Epithelial cell of alveolus of lung (primary cell): Measurements from ENCODE around the gene ZNF586. TPM values are rescaled to one million over a fixed set of nuclear protein-coding genes. Genes with fewer than 3 reads are reported as not detected.

Experiments
- total RNA-seq: library from RNA; depleted of rRNA; stranded (reverse); fragments of >200 nt; gene quantifications from 2 replicates; pipeline ENCODE4 v1.2.1, GENCODE V29; 2015

Gene ZNF586
- 5.7 and 13.6 TPM in 2 replicates for total RNA-seq

GRCh38 chr19:57769345-57770131 lies at the start of gene ZNF586:
ZNF586 (plus strand) TSS chr19:57769676; CDS start chr19:57769843, 167 bp downstream.

GRCh38 chr19:57746580-57747471 lies 22.6 kb upstream of the ZNF586 start, which contains the start of gene ZNF776:
ZNF776 (plus strand) TSS chr19:57746815; CDS start chr19:57747059, 244 bp downstream.

GRCh38 chr19:57814505-57815246 lies 45.2 kb downstream of the ZNF586 start, which contains the start of gene ZNF552:
ZNF552 (minus strand) TSS chr19:57814913; CDS start chr19:57814743, 170 bp downstream.

GRCh38 chr19:57830071-57830602 lies 60.7 kb downstream of the ZNF586 start, which contains the start of gene ZNF587B:
ZNF587B (plus strand) TSS chr19:57830299; CDS start chr19:57830529, 230 bp downstream.

Other genes starting within 250 kb of the ZNF586 start
- gene ZNF549, start 242.3 kb upstream of the ZNF586 start, total RNA-seq, result 3.7 and 4.1 TPM in 2 replicates
- 4.0 and 8.1 TPM in 2 replicates for gene ZNF550, start 209.8 kb upstream of the ZNF586 start, total RNA-seq
- gene ZNF416, start 190.8 kb upstream of the ZNF586 start, total RNA-seq, result 3.9 and 5.4 TPM in 2 replicates
- gene ZIK1, start 185.5 kb upstream of the ZNF586 start, total RNA-seq, result 7.1 and 9.8 TPM in 2 replicates
- 1.8 and 4.3 TPM in 2 replicates for gene ZNF530, start 169.8 kb upstream of the ZNF586 start, total RNA-seq
- gene ZNF134, start 155.4 kb upstream of the ZNF586 start, total RNA-seq, result 16.9 and 32.7 TPM in 2 replicates
- gene ZNF211, start 136.5 kb upstream of the ZNF586 start, total RNA-seq, result 6.7 and 11.2 TPM in 2 replicates
- not detected in 2 replicates for gene ZSCAN4, start 100.7 kb upstream of the ZNF586 start, total RNA-seq
- 8.3 and 18.8 TPM in 2 replicates for gene ZNF551, start 87.7 kb upstream of the ZNF586 start, total RNA-seq
- gene ZNF154, start 60.5 kb upstream of the ZNF586 start, total RNA-seq, result 1.3 and 9.0 TPM in 2 replicates
- gene ZNF671, start 42.1 kb upstream of the ZNF586 start, total RNA-seq, result 5.3 and 29.5 TPM in 2 replicates
- 7.6 and 22.8 TPM in 2 replicates for gene ZNF776, start 22.9 kb upstream of the ZNF586 start, total RNA-seq
- 2.1 and 3.7 TPM in 2 replicates for gene ZNF552, start 45.2 kb downstream of the ZNF586 start, total RNA-seq
- gene ZNF587B, start 60.6 kb downstream of the ZNF586 start, total RNA-seq, result 8.3 and 15.6 TPM in 2 replicates
- 16.4 and 20.1 TPM in 2 replicates for gene ZNF587, start 80.2 kb downstream of the ZNF586 start, total RNA-seq
- 4.5 and 6.9 TPM in 2 replicates for gene ZNF814, start 119.4 kb downstream of the ZNF586 start, total RNA-seq
- gene ZNF417, start 146.9 kb downstream of the ZNF586 start, total RNA-seq, result 7.1 and 13.5 TPM in 2 replicates
- 1.7 TPM in 2 replicates for gene ZNF418, start 165.7 kb downstream of the ZNF586 start, total RNA-seq
- 4.1 and 5.6 TPM in 2 replicates for gene ZNF256, start 178.0 kb downstream of the ZNF586 start, total RNA-seq
- not detected in 2 replicates for gene C19orf18, start 204.9 kb downstream of the ZNF586 start, total RNA-seq
- gene ZNF606, start 233.1 kb downstream of the ZNF586 start, total RNA-seq, result 9.1 and 37.8 TPM in 2 replicates